C4-2B (cell line): ENCODE results near the gene COL1A1.

Source experiments
- ZFX ChIP-seq: fragments of 450-650 bp; IDR thresholded peaks from 2 replicates; pipeline ENCODE4 v1.6.1; 2017
- TF ChIP-seq, protein P1 (sequence below): fragments of 450-650 bp; conservative IDR thresholded peaks from 2 replicates; pipeline ENCODE4 v1.5.1; 2017; ENCODE audit warnings: mild to moderate bottlenecking

DNA sequence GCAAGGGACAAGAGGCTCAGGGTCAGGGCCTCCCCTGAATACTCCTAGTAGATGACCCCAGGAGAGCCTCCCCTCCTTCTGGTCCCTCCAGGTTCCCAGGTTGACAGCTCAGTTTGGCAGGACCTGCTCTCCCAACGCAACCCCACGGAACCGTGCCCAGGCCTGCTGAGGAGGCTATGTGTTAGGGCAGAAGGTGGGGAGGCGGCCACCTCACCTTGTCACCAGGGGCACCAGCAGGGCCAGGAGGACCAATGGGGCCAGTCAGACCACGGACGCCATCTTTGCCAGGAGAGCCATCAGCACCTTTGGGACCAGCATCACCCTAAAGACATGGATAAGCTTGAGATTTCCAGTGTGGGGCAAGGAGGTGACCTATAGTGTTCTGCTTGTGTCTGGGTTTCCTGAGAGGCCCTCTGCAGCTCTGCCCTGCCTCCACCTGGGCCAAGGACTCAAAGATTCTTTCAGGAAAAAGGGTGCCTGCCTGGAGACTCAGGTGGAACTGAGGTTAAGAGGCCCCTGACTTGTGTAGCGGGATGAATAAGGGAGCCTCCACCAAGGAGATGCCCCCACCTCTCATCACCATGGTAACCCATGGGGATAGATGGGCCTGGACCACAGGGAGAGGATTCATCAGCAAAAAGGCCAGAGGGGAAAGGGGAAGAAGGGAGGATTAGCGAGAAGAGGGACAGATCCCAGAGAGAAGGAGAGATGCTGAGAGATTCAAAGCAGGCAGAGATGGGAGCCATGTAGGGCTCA, 10.7 kb downstream of the COL1A1 start:
- TF ChIP-seq, protein P1, sequence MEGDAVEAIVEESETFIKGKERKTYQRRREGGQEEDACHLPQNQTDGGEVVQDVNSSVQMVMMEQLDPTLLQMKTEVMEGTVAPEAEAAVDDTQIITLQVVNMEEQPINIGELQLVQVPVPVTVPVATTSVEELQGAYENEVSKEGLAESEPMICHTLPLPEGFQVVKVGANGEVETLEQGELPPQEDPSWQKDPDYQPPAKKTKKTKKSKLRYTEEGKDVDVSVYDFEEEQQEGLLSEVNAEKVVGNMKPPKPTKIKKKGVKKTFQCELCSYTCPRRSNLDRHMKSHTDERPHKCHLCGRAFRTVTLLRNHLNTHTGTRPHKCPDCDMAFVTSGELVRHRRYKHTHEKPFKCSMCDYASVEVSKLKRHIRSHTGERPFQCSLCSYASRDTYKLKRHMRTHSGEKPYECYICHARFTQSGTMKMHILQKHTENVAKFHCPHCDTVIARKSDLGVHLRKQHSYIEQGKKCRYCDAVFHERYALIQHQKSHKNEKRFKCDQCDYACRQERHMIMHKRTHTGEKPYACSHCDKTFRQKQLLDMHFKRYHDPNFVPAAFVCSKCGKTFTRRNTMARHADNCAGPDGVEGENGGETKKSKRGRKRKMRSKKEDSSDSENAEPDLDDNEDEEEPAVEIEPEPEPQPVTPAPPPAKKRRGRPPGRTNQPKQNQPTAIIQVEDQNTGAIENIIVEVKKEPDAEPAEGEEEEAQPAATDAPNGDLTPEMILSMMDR, result no peak
- no peak for TF ChIP-seq ZFX
